ENCODE data around the gene LYRM7. TPM values are rescaled to one million over a fixed set of nuclear protein-coding genes. Genes with fewer than 3 reads are reported as not detected.
A peak's percentile ranks its signal among the peaks of the same experiment; 100 is the strongest.

The LYRM7 gene
- total RNA-seq, 2 experiments from 2014 or later = 8.3 to 11.9 TPM

GRCh38 chr5:131221888-131222287 is 51.1 kb downstream of the LYRM7 start:
- no peaks in the 10 kb centered on the region for H3K36me3 ChIP-seq (ENCODE audit: insufficient read depth, low read length)
- H3K4me1 ChIP-seq (ENCODE audit: insufficient read depth, low read length) = peaks cover 15% of the 10 kb centered on the region
- H3K36me3 Mint-ChIP-seq (ENCODE audit: low read depth) = no peaks in the 10 kb centered on the region
- H3K4me3 Mint-ChIP-seq = no peak overlapping the region
- intact Hi-C loops (cut with DNase I, micrococcal nuclease) = no loop called here
- ATAC-seq (ENCODE audit: poor library complexity) (no peak), DNase-seq (peak in 1 of 14 experiments; percentile 20)
- no peak overlapping the region for H3K27ac ChIP-seq (ENCODE audit: low read depth in 1 of 2, low read length in 2 of 2)
- H3K4me1 Mint-ChIP-seq (ENCODE audit: low read depth) = peaks cover 16% of the 10 kb centered on the region
- H3K27ac Mint-ChIP-seq = no peak overlapping the region
- H3K9me3 Mint-ChIP-seq = no peaks in the 10 kb centered on the region
- H3K9me3 ChIP-seq (ENCODE audit: control insufficient read depth in 1 of 2, insufficient read depth in 1 of 2, low read length in 2 of 2) = no peaks in the 10 kb centered on the region
- H3K27me3 Mint-ChIP-seq = no peaks in the 10 kb centered on the region
- ChIA-PET CTCF (interaction anchor here (1.6 kb wide), 1 partner anchor 160 kb away, joined by 8 read pairs; no protein-coding TSS in a partner anchor), POLR2A (interaction anchor here (0.8 to 1.7 kb wide), 7 partner anchors 9 to 57 kb away, joined by 3 to 6 read pairs (median 4); partner anchors contain the start of genes CDC42SE2 and HINT1)
- H3K4me3 ChIP-seq (ENCODE audit: low read length) = no peak overlapping the region
- no peak for TF ChIP-seq CTCF (IDR thresholded peaks at IDR 0.05)
- H3K27me3 ChIP-seq (ENCODE audit: control insufficient read depth in 1 of 2, insufficient read depth in 2 of 2, low read length in 2 of 2) = no peaks in the 10 kb centered on the region

- Histone ChIP-seq H3K4me3 (ENCODE audit: low read length) (no peak overlapping the region), H3K27ac (ENCODE audit: low read depth in 1 of 2, low read length in 2 of 2) (no peak overlapping the region), H3K4me1 (ENCODE audit: insufficient read depth, low read length) (peaks cover 15% of the 10 kb centered on the region), H3K9me3 (ENCODE audit: control insufficient read depth in 1 of 2, insufficient read depth in 1 of 2, low read length in 2 of 2) (no peaks in the 10 kb centered on the region), H3K27me3 (ENCODE audit: control insufficient read depth in 1 of 2, insufficient read depth in 2 of 2, low read length in 2 of 2) (no peaks in the 10 kb centered on the region), H3K36me3 (ENCODE audit: insufficient read depth, low read length) (no peaks in the 10 kb centered on the region)
- no peak for ATAC-seq (ENCODE audit: poor library complexity)
- Mint-ChIP-seq H3K36me3 (ENCODE audit: low read depth) (no peaks in the 10 kb centered on the region), H3K4me3 (no peak overlapping the region), H3K9me3 (no peaks in the 10 kb centered on the region), H3K27ac (no peak overlapping the region), H3K4me1 (ENCODE audit: low read depth) (peaks cover 12% of the 10 kb centered on the region), H3K27me3 (no peaks in the 10 kb centered on the region)
- TF ChIP-seq CTCF (IDR thresholded peaks at IDR 0.05) = no peak
- ChIA-PET CTCF (no interaction called here), POLR2A (interaction anchor here (0.9 to 2.1 kb wide), 5 partner anchors 9 to 310 kb away, joined by 3 to 7 read pairs (median 5); partner anchors contain the start of gene CDC42SE2)
- no peak for DNase-seq
- intact Hi-C loops (cut with DNase I, micrococcal nuclease) = no loop called here
These were observed 52.0 kb downstream of the LYRM7 start for GRCh38 chr5:131222731-131223130.

GRCh38 chr5:131223751-131224386 is 53.1 kb downstream of the LYRM7 start:
- H3K4me3 ChIP-seq (ENCODE audit: low read length) = no peak overlapping the region
- no peak for ATAC-seq (ENCODE audit: poor library complexity)

More at GRCh38 chr5:131223751-131224386, 53.1 kb downstream of the LYRM7 start:
- H3K36me3 Mint-ChIP-seq (ENCODE audit: low read depth) = no peaks in the 10 kb centered on the region
- H3K27ac Mint-ChIP-seq = no peak overlapping the region
- intact Hi-C loops (cut with DNase I, micrococcal nuclease) = no loop called here
- no peaks in the 10 kb centered on the region for H3K27me3 Mint-ChIP-seq
- H3K9me3 Mint-ChIP-seq = no peaks in the 10 kb centered on the region
- peaks cover 16% of the 10 kb centered on the region for H3K4me1 Mint-ChIP-seq (ENCODE audit: low read depth)
- Histone ChIP-seq H3K36me3 (ENCODE audit: insufficient read depth, low read length) (no peaks in the 10 kb centered on the region), H3K27me3 (ENCODE audit: control insufficient read depth in 1 of 2, insufficient read depth in 2 of 2, low read length in 2 of 2) (no peaks in the 10 kb centered on the region), H3K4me1 (ENCODE audit: insufficient read depth, low read length) (peaks cover 15% of the 10 kb centered on the region), H3K27ac (ENCODE audit: low read depth in 1 of 2, low read length in 2 of 2) (peak overlapping the region in 1 of 2 donors; percentile 11), H3K9me3 (ENCODE audit: control insufficient read depth in 1 of 2, insufficient read depth in 1 of 2, low read length in 2 of 2) (no peaks in the 10 kb centered on the region)
- DNase-seq = no peak
- POLR2A ChIA-PET = interaction anchor here (0.6 to 2.8 kb wide), 7 partner anchors 10 to 41 kb away, joined by 3 to 8 read pairs (median 5); no protein-coding TSS in a partner anchor
- TF ChIP-seq CTCF (IDR thresholded peaks at IDR 0.05) = no peak
- CTCF ChIA-PET = no interaction called here
- no peak overlapping the region for H3K4me3 Mint-ChIP-seq
